ENCODE data around the gene PPAN. TPM values are rescaled to one million over a fixed set of nuclear protein-coding genes. Genes with fewer than 3 reads are reported as not detected.
A peak's percentile ranks its signal among the peaks of the same experiment; 100 is the strongest.

PPAN gene, protein sequence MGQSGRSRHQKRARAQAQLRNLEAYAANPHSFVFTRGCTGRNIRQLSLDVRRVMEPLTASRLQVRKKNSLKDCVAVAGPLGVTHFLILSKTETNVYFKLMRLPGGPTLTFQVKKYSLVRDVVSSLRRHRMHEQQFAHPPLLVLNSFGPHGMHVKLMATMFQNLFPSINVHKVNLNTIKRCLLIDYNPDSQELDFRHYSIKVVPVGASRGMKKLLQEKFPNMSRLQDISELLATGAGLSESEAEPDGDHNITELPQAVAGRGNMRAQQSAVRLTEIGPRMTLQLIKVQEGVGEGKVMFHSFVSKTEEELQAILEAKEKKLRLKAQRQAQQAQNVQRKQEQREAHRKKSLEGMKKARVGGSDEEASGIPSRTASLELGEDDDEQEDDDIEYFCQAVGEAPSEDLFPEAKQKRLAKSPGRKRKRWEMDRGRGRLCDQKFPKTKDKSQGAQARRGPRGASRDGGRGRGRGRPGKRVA
- total RNA-seq = 29.5 TPM
- long read RNA-seq, transcript PPAN-201 (12 exons, 1,657 nt) = major isoform, 81 of 91 reads
- long read RNA-seq, partial matches to known transcripts = 5 of 91 reads
- long read RNA-seq, other reads (novel, unspliced or antisense) = 3 of 91 reads

DNA sequence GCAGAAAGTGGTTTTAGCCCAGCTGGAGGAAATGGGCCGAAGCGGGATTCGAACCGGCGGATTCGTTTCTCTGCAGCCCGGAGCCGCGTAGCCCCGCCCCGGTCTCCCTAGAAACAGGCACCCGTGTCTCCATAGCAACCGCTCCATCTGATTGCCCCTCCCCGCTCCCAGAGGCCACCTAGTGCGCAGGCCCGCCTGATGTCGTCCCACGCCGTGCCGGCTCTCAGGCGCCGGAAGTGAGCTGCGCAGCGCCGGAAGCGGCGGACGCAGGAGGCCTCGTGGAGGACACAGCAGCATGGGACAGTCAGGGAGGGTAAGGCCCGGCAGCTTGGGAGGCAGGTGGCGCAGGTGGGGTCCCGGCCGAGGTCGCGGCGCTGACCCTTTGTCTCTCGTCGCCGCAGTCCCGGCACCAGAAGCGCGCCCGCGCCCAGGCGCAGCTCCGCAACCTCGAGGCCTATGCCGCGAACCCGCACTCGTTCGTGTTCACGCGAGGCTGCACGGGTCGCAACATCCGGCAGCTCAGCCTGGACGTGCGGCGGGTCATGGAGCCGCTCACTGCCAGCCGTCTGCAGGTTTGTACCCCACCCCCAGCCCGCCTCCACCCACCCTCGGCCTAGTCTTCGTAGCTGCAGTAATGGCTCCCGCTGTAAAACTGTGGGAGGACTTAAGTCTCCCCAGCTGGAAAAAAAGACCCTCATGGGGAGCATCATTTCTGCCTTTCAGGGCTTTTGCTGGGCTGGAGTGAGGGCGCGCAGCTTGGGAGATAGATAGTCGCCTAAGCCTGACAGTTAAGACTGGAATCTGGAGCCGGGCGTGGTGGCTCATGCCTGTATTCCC, at the start of gene PPAN:
PPAN (plus strand) TSS at position 263 of the 837 bp plus-strand sequence; CDS start at position 296, 33 bp downstream.
- intact Hi-C loops (cut with DNase I) = loop anchor here (5.0 kb wide), 1 partner anchor 146 kb away; the partner anchor contains the start of gene MRPL4
- peak; percentile 98 for DNase-seq (ENCODE audit: low spot score)

DNA sequence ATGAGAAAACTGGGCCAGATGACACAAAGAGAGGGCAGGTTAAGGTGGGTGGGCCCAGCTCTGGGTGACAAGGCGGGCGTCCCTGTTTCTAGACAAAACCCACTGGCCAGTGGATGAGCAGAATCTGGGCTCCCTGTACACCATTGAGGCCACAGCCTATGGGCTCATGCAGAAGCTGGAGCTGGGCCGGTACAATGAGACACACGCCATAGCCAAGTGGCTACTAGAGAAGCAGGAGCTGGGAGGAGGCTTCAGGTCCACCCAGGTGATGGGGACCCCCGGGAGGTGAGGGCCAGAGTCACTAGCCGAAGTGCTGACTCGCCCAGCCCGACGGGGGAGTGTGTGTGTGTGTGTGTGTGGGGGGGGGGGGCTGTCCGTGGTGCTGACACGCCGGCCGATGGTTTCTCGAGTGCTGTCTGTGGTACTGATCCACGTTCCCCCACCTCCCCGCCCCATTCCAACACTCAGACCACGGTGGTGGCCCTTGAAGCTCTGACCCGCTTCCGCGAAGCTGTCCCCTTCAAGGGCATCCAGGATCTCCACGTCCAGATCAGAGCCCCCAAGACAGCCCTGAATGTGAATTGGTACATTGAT, 44.3 kb upstream of the PPAN start:
- intact Hi-C loops (cut with DNase I) = no loop called here
- DNase-seq (ENCODE audit: low spot score) = no peak

DNA sequence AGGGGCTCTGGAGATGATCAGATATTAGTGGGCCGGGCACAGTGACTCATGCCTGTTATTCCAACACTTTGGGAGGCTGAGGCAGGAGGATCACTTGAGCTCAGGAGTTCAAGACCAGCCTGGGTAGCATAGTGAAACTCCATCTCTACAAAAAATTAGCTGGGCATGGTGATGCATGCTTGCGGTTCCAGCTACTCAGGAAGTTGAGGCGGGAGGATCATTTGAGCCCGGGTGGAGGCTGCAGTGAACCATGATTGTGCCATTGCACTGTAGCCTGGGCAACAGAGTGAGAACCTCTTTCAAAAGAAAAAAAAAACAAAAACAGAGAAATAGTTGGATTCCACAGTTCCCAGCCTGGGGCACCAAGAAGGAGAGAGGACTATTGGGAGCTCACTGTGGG, 38.0 kb upstream of the PPAN start:
- intact Hi-C loops (cut with DNase I) = no loop called here
- DNase-seq (ENCODE audit: low spot score) = no peak

DNA sequence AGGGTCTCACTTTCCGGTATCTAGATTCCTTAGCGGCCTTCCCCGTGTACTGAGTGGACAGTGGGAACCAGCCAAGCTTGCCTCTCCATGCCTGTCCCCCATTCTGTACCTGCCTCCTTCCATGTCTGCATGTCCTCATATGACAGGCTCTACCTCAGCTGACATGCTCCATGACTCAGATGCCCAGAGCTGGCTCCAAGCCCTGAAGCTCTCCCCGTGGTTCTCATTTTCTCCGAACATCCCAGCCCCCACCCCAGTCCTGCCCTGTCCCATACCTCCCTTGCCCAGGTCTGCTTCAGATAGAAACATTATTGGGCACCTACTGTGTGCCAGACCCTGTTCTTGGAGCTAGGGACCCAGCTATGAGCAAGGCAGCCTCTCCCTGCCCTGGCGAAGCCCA, 37.1 kb upstream of the PPAN start:
- intact Hi-C loops (cut with DNase I) = no loop called here

DNA sequence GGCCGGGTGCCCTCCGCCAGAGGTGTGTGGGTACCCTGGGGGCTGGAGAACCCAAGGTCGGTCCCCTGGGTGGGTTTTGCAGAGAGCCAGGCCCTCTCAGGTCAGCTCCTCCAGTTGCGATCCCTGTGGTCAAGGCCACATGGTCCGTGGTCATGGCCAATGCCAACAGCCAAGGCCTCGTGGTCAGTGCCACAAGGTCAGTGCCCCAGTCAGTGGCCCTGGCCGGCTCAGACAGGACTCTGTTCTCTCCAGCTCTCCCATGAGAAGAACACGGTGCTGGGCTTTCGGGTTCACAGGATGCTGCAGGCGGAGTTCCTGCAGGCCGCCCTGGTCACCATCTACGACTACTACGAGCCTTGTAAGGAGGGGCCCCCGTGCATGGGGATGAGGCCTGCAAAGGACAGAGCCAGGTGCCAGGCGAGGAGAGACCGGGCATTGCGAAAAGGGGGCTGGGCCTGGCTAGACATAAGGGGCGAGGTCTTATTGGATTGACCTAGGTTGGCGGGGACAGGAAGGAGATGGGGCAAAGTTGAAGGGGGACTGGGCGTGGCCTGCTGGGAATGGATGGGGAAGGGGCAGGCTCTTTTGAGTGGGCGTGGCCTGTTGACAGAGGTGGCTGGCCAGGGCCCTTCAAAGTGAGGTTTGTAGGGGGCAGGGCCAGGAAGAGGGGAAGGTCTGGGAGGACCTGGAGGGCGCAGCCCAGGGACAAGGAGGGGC, 35.3 kb upstream of the PPAN start:
- intact Hi-C loops (cut with DNase I) = no loop called here
- no peak for DNase-seq (ENCODE audit: low spot score)

More for the DNA sequence above, 37.1 kb upstream of the PPAN start:
- DNase-seq (ENCODE audit: low spot score) = no peak

GRCh38 chr19:10074153-10074552, 32.0 kb upstream of the PPAN start:
- no peak for DNase-seq (ENCODE audit: low spot score)
- intact Hi-C loops (cut with DNase I) = no loop called here

DNA sequence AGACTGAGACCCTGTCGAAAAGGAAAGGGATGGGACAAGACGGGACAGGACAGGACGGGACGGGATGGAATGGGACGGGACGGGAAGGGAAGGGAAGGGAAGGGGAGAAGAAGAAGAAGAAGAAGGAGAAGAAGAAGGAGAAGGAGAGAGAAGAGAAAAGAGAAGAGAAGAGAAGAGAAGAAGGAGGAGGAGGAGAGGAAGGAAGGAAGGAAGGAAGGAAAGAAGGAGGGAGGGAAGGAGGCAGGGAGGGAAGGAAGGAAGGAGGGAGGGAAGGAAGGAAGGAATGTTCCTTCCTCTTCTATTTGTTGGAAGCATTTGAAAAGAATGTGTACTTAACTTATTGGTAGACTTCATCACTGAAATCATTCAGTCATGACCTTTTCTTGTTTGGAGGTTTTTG, 29.6 kb upstream of the PPAN start:
- intact Hi-C loops (cut with DNase I) = no loop called here
- DNase-seq (ENCODE audit: low spot score) = no peak

GRCh38 chr19:10078329-10078728, 27.8 kb upstream of the PPAN start:
- intact Hi-C loops (cut with DNase I) = no loop called here
- DNase-seq (ENCODE audit: low spot score) = no peak

- DNase-seq (ENCODE audit: low spot score) = no peak
- intact Hi-C loops (cut with DNase I) = no loop called here
Observed at GRCh38 chr19:10079031-10079453, 27.1 kb upstream of the PPAN start.

- no peak for DNase-seq (ENCODE audit: low spot score)
- intact Hi-C loops (cut with DNase I) = no loop called here
Observed at GRCh38 chr19:10083911-10084310, 22.3 kb upstream of the PPAN start.

GRCh38 chr19:10084803-10085202, 21.4 kb upstream of the PPAN start:
- no peak for DNase-seq (ENCODE audit: low spot score)
- intact Hi-C loops (cut with DNase I) = no loop called here

- intact Hi-C loops (cut with DNase I) = no loop called here
- peak; percentile 94 for DNase-seq (ENCODE audit: low spot score)
Observed at GRCh38 chr19:10085641-10086590, 20.2 kb upstream of the PPAN start, which contains the start of gene SHFL. Gene SHFL, plus strand, starts transcription at chr19:10086317. Its CDS starts 111 bp downstream, at chr19:10086428.

GRCh38 chr19:10086591-10087192, 19.5 kb upstream of the PPAN start:
- intact Hi-C loops (cut with DNase I) = no loop called here
- no peak for DNase-seq (ENCODE audit: low spot score)

DNA sequence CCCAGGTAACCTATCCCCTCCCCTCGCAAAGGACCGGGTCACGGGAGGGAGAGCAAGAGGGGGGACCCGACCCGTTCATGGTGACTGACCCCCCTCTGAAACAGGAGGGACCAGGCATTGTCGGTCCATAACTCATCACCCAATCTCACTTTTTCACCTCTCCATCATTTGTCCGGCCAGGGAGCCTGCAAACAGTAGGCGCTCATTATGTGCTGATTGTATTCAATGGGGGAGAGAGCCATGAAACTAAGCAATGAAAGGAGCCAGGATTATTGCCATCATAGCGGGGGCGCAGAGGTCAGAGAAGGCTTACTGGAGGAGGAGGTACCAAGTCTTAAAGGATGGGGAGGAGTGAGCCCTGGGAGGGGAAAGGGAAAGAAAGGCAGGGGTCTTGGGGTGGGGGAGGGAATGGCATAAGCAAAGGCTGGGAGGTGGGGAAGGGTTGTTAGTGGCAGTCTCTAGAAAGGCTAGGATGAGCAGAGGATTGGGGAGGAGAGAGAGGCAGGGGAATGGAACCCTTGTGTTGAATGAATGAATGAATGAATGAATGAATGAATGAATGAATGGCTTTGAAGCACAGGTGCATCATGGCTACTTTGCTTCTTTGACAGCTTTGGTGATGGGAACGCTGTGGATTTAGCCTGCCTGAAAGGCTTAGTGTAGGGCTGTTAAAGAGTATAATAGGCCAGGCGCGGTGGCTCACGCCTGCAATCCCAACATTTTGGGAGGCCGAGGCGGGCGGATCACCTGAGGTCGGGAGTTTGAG, 18.7 kb upstream of the PPAN start:
- no peak for DNase-seq (ENCODE audit: low spot score)
- intact Hi-C loops (cut with DNase I) = no loop called here

DNA sequence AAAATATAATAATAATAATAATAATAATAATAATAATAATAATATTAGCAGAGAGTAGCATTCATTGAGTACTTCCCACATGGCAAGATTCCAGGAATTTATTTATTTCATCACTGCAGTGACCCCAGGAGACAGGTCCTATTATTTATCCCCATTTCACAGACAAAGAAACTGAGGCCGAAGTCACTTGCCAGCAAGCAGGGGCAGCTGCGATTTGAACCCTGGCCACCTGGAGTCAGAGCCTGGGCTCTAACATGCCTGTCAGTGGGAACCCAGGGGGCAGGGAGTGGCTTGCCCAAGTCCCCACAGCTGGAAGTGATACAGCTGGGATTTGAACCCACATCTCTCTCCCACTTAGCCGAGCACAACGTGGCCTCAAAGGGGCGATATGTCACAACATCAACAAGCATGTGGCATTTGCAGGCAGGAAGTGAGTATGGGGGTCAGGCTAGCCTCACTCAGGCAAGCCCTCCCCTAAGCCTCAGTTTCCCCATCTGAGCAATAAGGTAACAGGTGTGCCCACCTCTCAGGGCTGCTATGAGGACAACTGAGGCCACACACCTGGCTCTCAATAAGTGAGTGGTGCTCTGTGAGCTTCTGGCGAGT, 17.1 kb upstream of the PPAN start:
- DNase-seq (ENCODE audit: low spot score) = no peak
- intact Hi-C loops (cut with DNase I) = no loop called here

GRCh38 chr19:10089801-10090375, 16.3 kb upstream of the PPAN start:
- no peak for DNase-seq (ENCODE audit: low spot score)
- intact Hi-C loops (cut with DNase I) = no loop called here
